22Rv1 (cell line): Measurements from ENCODE around the gene GANC.

Experiments
- CTCF ChIP-seq: fragments of 450-650 bp; IDR thresholded peaks from 2 replicates; pipeline ENCODE4 v1.5.1; 2017; ENCODE audit warnings: mild to moderate bottlenecking
- ZFX ChIP-seq: fragments of 450-650 bp; IDR thresholded peaks from 2 replicates; pipeline ENCODE4 v1.6.1; 2017; ENCODE audit warnings: antibody characterized with exemption, borderline replicate concordance

- TF ChIP-seq CTCF = no peak
- no peak for TF ChIP-seq ZFX
These were observed 79.4 kb downstream of the GANC start for GRCh38 chr15:42352401-42352800.
